ENCODE results near the gene MARCHF9.

DNA sequence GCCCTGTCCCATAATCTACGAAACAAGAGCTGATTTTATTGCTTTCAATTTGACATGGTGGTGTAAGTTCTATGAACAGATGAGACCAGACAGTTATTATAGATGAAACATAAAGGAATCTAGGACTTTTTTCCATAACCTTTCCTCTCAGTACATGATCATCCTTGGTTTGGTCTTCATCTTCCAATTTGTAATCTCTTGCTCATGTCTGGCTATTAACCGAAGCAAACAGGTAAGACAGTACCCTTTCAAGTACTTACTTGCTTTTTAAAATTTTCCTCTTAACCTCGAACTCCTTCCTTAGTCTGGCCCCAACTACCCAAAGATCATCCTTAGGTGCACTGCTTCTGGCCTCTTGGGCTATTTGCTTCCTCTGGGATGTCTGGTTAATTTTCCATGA lies 8.9 kb upstream of the MARCHF9 start:
- TF ChIP-seq, protein P1, sequence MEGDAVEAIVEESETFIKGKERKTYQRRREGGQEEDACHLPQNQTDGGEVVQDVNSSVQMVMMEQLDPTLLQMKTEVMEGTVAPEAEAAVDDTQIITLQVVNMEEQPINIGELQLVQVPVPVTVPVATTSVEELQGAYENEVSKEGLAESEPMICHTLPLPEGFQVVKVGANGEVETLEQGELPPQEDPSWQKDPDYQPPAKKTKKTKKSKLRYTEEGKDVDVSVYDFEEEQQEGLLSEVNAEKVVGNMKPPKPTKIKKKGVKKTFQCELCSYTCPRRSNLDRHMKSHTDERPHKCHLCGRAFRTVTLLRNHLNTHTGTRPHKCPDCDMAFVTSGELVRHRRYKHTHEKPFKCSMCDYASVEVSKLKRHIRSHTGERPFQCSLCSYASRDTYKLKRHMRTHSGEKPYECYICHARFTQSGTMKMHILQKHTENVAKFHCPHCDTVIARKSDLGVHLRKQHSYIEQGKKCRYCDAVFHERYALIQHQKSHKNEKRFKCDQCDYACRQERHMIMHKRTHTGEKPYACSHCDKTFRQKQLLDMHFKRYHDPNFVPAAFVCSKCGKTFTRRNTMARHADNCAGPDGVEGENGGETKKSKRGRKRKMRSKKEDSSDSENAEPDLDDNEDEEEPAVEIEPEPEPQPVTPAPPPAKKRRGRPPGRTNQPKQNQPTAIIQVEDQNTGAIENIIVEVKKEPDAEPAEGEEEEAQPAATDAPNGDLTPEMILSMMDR (IDR thresholded peaks at IDR 0.05): no peak
- TF ChIP-seq POLR2A (IDR thresholded peaks at IDR 0.05): no peak

Data from right lobe of liver (tissue), 4 donors.